Measurements from ENCODE around the gene SNURF.

DNA sequence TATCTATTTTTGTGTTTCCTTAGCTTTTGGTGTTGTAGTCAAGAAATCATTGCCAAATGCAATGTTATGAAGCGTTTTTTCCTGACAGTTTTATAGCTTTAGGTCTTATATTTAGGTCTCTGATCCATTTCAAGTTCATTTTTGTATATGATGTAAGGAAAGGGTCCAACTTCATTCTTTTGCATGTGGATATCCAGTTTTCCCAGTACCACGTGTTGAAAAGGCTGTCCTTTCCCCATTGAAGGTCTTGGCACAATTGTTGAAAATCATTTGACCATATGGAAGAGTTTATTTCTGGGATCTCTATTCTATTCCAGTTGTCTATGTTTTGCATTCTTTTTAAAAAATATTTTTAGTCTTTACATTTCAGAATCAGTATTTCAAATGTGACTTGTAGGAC, 14.6 kb upstream of the SNURF start:
- TF ChIP-seq EZH2 (IDR thresholded peaks at IDR 0.05; ENCODE audit: borderline replicate concordance, insufficient read depth, low read depth, low read length, poor library complexity, severe bottlenecking), result no peak
- TF ChIP-seq, protein P1, sequence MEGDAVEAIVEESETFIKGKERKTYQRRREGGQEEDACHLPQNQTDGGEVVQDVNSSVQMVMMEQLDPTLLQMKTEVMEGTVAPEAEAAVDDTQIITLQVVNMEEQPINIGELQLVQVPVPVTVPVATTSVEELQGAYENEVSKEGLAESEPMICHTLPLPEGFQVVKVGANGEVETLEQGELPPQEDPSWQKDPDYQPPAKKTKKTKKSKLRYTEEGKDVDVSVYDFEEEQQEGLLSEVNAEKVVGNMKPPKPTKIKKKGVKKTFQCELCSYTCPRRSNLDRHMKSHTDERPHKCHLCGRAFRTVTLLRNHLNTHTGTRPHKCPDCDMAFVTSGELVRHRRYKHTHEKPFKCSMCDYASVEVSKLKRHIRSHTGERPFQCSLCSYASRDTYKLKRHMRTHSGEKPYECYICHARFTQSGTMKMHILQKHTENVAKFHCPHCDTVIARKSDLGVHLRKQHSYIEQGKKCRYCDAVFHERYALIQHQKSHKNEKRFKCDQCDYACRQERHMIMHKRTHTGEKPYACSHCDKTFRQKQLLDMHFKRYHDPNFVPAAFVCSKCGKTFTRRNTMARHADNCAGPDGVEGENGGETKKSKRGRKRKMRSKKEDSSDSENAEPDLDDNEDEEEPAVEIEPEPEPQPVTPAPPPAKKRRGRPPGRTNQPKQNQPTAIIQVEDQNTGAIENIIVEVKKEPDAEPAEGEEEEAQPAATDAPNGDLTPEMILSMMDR (IDR thresholded peaks at IDR 0.05), result no peak
